A549 (cell line): Measurements from ENCODE around the gene TMPO. TPM values are rescaled to one million over a fixed set of nuclear protein-coding genes. Genes with fewer than 3 reads are reported as not detected.
A peak's percentile ranks its signal among the peaks of the same experiment; 100 is the strongest.

Source experiments
- ATAC-seq, 2 experiments: fragments of 200-7000 bp in 1 of 2; fragments of >200 bp in 1 of 2; cut with Nextera tagmentation in 1 of 2; cut with Tn5 transposase in 1 of 2; 3 replicates each; pipeline versions ENCODE4 v1.8.0 to v1.9.1; 2018 to 2020; ENCODE audit warnings: mild to moderate bottlenecking in 1 of 2, moderate library complexity in 1 of 2
- CTCF ChIA-PET: fragments of 300-600 bp; sonication (Branson Sonifier 250); formaldehyde crosslinking; extraction: SDS; loops from one replicate; lab custom pipeline; 2021; ENCODE audit warnings: antibody characterized with exemption, inconsistent platforms; lab: Yijun Ruan, JAX
- POLR2A ChIA-PET: fragments of 350-600 bp; formaldehyde crosslinking; extraction: SDS; loops from one replicate; lab custom pipeline; 2021; ENCODE audit warnings: antibody characterized with exemption, inconsistent platforms; lab: Yijun Ruan, JAX
- DNase-seq, 2 experiments: peaks; one replicate each; pipeline versions ENCODE4 v3.0.0 to v3.0.0-alpha.2; 2011 to 2016; ENCODE audit warnings: low read depth in 1 of 2, low spot score in 1 of 2
- FAIRE-seq: peaks from 2 replicates; lab custom pipeline; 2011; peaks lifted over from hg19 to GRCh38; lab: Jason Lieb, UNC
- H3K27ac ChIP-seq, 2 experiments: fragments of >200 bp; sonication (Bioruptor Twin); formaldehyde crosslinking; 3 replicates each; pipeline ENCODE4 v1.5.1; 2016 to 2017
- H3K4me1 ChIP-seq: fragments of >200 bp; sonication (Bioruptor Twin); formaldehyde crosslinking; 3 replicates; pipeline ENCODE4 v1.6.1; 2016
- H3K4me2 ChIP-seq: fragments of >200 bp; sonication (Bioruptor Twin); formaldehyde crosslinking; 3 replicates; pipeline ENCODE4 v1.6.1; 2016
- H3K4me3 ChIP-seq: fragments of >200 bp; sonication (Bioruptor Twin); formaldehyde crosslinking; 3 replicates; pipeline ENCODE4 v1.5.1; 2016
- H3K9me3 ChIP-seq: fragments of >200 bp; sonication (Bioruptor Twin); formaldehyde crosslinking; 3 replicates; pipeline ENCODE4 v1.6.1; 2016
- ATOH8 ChIP-seq: fragments of 250-450 bp; sonication (Bioruptor Pico); IDR thresholded peaks from 2 replicates; pipeline ENCODE4 v1.5.0; 2020; ENCODE audit warnings: low read depth, mild to moderate bottlenecking, moderate library complexity
- BHLHE40 ChIP-seq: IDR thresholded peaks from 2 replicates; pipeline ENCODE4 v1.6.1; 2012; ENCODE audit warnings: low read depth, low read length, inconsistent platforms
- CBX2 ChIP-seq: fragments of 200-600 bp; sonication (generic); IDR thresholded peaks from 2 replicates; pipeline ENCODE4 v1.6.1; 2016; ENCODE audit warnings: low read depth, mild to moderate bottlenecking, borderline replicate concordance
- CBX8 ChIP-seq: fragments of 200-600 bp; sonication (generic); IDR thresholded peaks from 2 replicates; pipeline ENCODE4 v1.6.1; 2016
- CEBPB ChIP-seq, 2 experiments: fragments of >200 bp in 1 of 2; sonication (Bioruptor Twin) in 1 of 2; formaldehyde crosslinking in 1 of 2; IDR thresholded peaks; 2 replicates each; pipeline ENCODE4 v1.6.1; 2012 to 2016
- CHD4 ChIP-seq: fragments of 200-600 bp; sonication (generic); IDR thresholded peaks from 2 replicates; pipeline ENCODE4 v1.6.1; 2016; ENCODE audit warnings: antibody characterized with exemption, mild to moderate bottlenecking, borderline replicate concordance
- E2F6 ChIP-seq: IDR thresholded peaks from 2 replicates; pipeline ENCODE4 v1.6.1; 2012; ENCODE audit warnings: low read depth, borderline replicate concordance
- EHF ChIP-seq: fragments of 250-450 bp; sonication (Bioruptor Pico); IDR thresholded peaks from 2 replicates; pipeline ENCODE4 v1.5.0; 2020; ENCODE audit warnings: mild to moderate bottlenecking
- ELK1 ChIP-seq: fragments of 150-350 bp; IDR thresholded peaks from 2 replicates; pipeline ENCODE4 v1.6.1; 2014; ENCODE audit warnings: low read depth, mild to moderate bottlenecking, low read length
- EP300 ChIP-seq, 2 experiments: fragments of >200 bp; sonication (Bioruptor Twin); formaldehyde crosslinking; IDR thresholded peaks; 2 replicates in 1 of 2; 3 replicates in 1 of 2; pipeline ENCODE4 v1.6.1; 2016 to 2017
- FOSL2 ChIP-seq, 2 experiments: fragments of 450-650 bp in 1 of 2; fragments of >200 bp in 1 of 2; sonication (Bioruptor Twin) in 1 of 2; formaldehyde crosslinking; IDR thresholded peaks; 2 replicates each; pipeline versions ENCODE4 v1.5.0 to v1.6.1; 2016 to 2020; ENCODE audit warnings: mild to moderate bottlenecking in 1 of 2, moderate library complexity in 1 of 2
- GATA3 ChIP-seq: IDR thresholded peaks from 2 replicates; pipeline ENCODE4 v1.6.1; 2012; ENCODE audit warnings: borderline replicate concordance
- HES2 ChIP-seq: fragments of >200 bp; sonication (Bioruptor Twin); formaldehyde crosslinking; IDR thresholded peaks from 2 replicates; pipeline ENCODE4 v1.6.1; 2016
- HEYL ChIP-seq: fragments of 250-450 bp; sonication (Bioruptor Pico); IDR thresholded peaks from 2 replicates; pipeline ENCODE4 v1.8.0; 2021; ENCODE audit warnings: mild to moderate bottlenecking, moderate library complexity
- HOXA7 ChIP-seq: fragments of 250-450 bp; sonication (Bioruptor Pico); IDR thresholded peaks from 2 replicates; pipeline ENCODE4 v1.5.0; 2020; ENCODE audit warnings: mild to moderate bottlenecking, moderate library complexity
- HOXB13 ChIP-seq: fragments of 250-450 bp; sonication (Bioruptor Pico); IDR thresholded peaks from 2 replicates; pipeline ENCODE4 v1.5.0; 2020; ENCODE audit warnings: low read depth, mild to moderate bottlenecking, moderate library complexity
- HOXB5 ChIP-seq: fragments of 250-450 bp; sonication (Bioruptor Pico); IDR thresholded peaks from 2 replicates; pipeline ENCODE4 v1.5.0; 2020; ENCODE audit warnings: mild to moderate bottlenecking, moderate library complexity
- JUN ChIP-seq, 2 experiments: fragments of >200 bp; sonication (Bioruptor Twin); formaldehyde crosslinking; IDR thresholded peaks; 2 replicates in 1 of 2; 3 replicates in 1 of 2; pipeline ENCODE4 v1.6.1; 2016 to 2017
- KDM1A ChIP-seq: fragments of 200-600 bp; sonication (generic); IDR thresholded peaks from 2 replicates; pipeline ENCODE4 v1.6.1; 2016; ENCODE audit warnings: low read depth, mild to moderate bottlenecking
- KDM5A ChIP-seq: fragments of 200-600 bp; sonication (generic); IDR thresholded peaks from 2 replicates; pipeline ENCODE4 v1.6.1; 2016; ENCODE audit warnings: antibody characterized with exemption, mild to moderate bottlenecking
- MAX ChIP-seq: IDR thresholded peaks from 2 replicates; pipeline ENCODE4 v1.6.1; 2012
- MAZ ChIP-seq: fragments of 150-350 bp; IDR thresholded peaks from 2 replicates; pipeline ENCODE4 v1.6.1; 2014; ENCODE audit warnings: antibody characterized with exemption, low read depth, low read length, borderline replicate concordance
- MYC ChIP-seq: IDR thresholded peaks from 2 replicates; pipeline ENCODE4 v1.6.1; 2012; ENCODE audit warnings: mild to moderate bottlenecking, inconsistent platforms, low read length, improper control_type of control experiment, borderline replicate concordance
- NFE2L2 ChIP-seq: fragments of 150-350 bp; conservative IDR thresholded peaks from 2 replicates; pipeline ENCODE4 v1.6.1; 2014; ENCODE audit warnings: low read length
- PHF8 ChIP-seq: fragments of 200-600 bp; sonication (generic); IDR thresholded peaks from 2 replicates; pipeline ENCODE4 v1.6.1; 2016; ENCODE audit warnings: low read depth, mild to moderate bottlenecking, antibody characterized with exemption, moderate library complexity, borderline replicate concordance
- POLR2AphosphoS2 ChIP-seq: conservative IDR thresholded peaks from 2 replicates; pipeline ENCODE4 v1.6.1; 2012; ENCODE audit warnings: low read length, improper control_type of control experiment, inconsistent platforms
- RAD21 ChIP-seq, 2 experiments: fragments of >200 bp in 1 of 2; sonication (Bioruptor Twin) in 1 of 2; formaldehyde crosslinking in 1 of 2; IDR thresholded peaks in 1 of 2; conservative IDR thresholded peaks in 1 of 2; 2 replicates in 1 of 2; 3 replicates in 1 of 2; pipeline ENCODE4 v1.6.1; 2012 to 2018; ENCODE audit warnings: inconsistent platforms in 1 of 2
- RCOR1 ChIP-seq: fragments of 150-350 bp; IDR thresholded peaks from 2 replicates; pipeline ENCODE4 v1.6.1; 2014; ENCODE audit warnings: antibody characterized with exemption, low read length, low read depth
- RFX5 ChIP-seq: fragments of 450-650 bp; IDR thresholded peaks from 2 replicates; pipeline ENCODE4 v1.7.1; 2014; ENCODE audit warnings: antibody characterized with exemption, mild to moderate bottlenecking, moderate library complexity
- RNF2 ChIP-seq: fragments of 200-600 bp; sonication (generic); IDR thresholded peaks from 2 replicates; pipeline ENCODE4 v1.6.1; 2016; ENCODE audit warnings: low read depth, mild to moderate bottlenecking, antibody characterized with exemption, moderate library complexity, borderline replicate concordance
- SMC3 ChIP-seq: fragments of >200 bp; sonication (Bioruptor Twin); formaldehyde crosslinking; IDR thresholded peaks from 3 replicates; pipeline ENCODE4 v1.6.1; 2018; ENCODE audit warnings: inconsistent platforms
- TP53 ChIP-seq: fragments of 250-450 bp; sonication (Bioruptor Pico); IDR thresholded peaks from 2 replicates; pipeline ENCODE4 v1.5.0; 2021; ENCODE audit warnings: mild to moderate bottlenecking, moderate library complexity
- USF2 ChIP-seq: fragments of 450-650 bp; IDR thresholded peaks from 2 replicates; pipeline ENCODE4 v1.6.1; 2014; ENCODE audit warnings: antibody characterized with exemption
- ZFP36 ChIP-seq: fragments of 450-650 bp; IDR thresholded peaks from 2 replicates; pipeline ENCODE4 v1.6.1; 2014; ENCODE audit warnings: borderline replicate concordance; ENCODE audit not compliant: partially characterized antibody
- ZSCAN20 ChIP-seq: fragments of 250-450 bp; sonication (Bioruptor Pico); IDR thresholded peaks from 2 replicates; pipeline ENCODE4 v1.8.0; 2022; ENCODE audit warnings: mild to moderate bottlenecking, moderate library complexity
- WGBS: methylation state at CpG from one replicate; pipeline ENCODE4 v1.1.6; 2017; ENCODE audit errors: missing lambda C conversion rate; 5-methylcytosine and 5-hydroxymethylcytosine counted together
- polyA plus RNA-seq, 4 experiments: library from polyadenylated mRNA; depleted of rRNA in 3 of 4; stranded (reverse); fragments of >200 nt; fragmentation: RNase III in 1 of 4; extraction: RNeasy Plus Mini Kit Qiagen cat#74134 plus additional on column Dnase treatment in 1 of 4; gene quantifications; 2 replicates in 3 of 4; 3 replicates in 1 of 4; pipeline ENCODE4 v1.2.3, GENCODE V29; 2011 to 2017

Gene TMPO
- polyA plus RNA-seq, 2 of the 4 experiments (the other 2 are of a cell fraction), result 100 to 169 TPM

- no peak for TF ChIP-seq USF2
- TF ChIP-seq CEBPB (IDR thresholded peaks at IDR 0.05), result peak in 1 of 2 experiments; percentile 45; a peak in 1 of 4 replicates
- TF ChIP-seq SMC3, result peak; percentile 60
- no peak for TF ChIP-seq TP53 (CRISPR knock-in tag)
- no peak for TF ChIP-seq ZFP36
- no peak for TF ChIP-seq GATA3
- no peak for TF ChIP-seq MYC
- no peak for TF ChIP-seq BHLHE40
- TF ChIP-seq EHF, result no peak
- TF ChIP-seq CBX2, result no peak
- TF ChIP-seq FOSL2 (IDR thresholded peaks at IDR 0.05), result no peak
- peak; percentile 53 for TF ChIP-seq FOSL2 (CRISPR knock-in tag; IDR thresholded peaks at IDR 0.05)
- TF ChIP-seq HOXB13, result no peak
- TF ChIP-seq KDM5A, result peak; percentile 62; the same call in 1 of the 2 replicates
- peak in 1 of 2 experiments; percentile 34; a peak in 2 of 5 replicates for TF ChIP-seq JUN (IDR thresholded peaks at IDR 0.05)
- peak; percentile 94 for TF ChIP-seq MAX
- TF ChIP-seq E2F6, result peak; percentile 97
- TF ChIP-seq ZSCAN20 (CRISPR knock-in tag), result 0 out of 2 replicates have a peak, but pooled peaks have one; percentile 53
- peak; percentile 80 to 84 for TF ChIP-seq RAD21 (conservative IDR thresholded peaks at IDR 0.05 in 1 of 2, IDR thresholded peaks at IDR 0.05 in 1 of 2)
- no peak for TF ChIP-seq EP300 (IDR thresholded peaks at IDR 0.05)
- peak; percentile 66; the same call in 1 of the 2 replicates for TF ChIP-seq HEYL (CRISPR knock-in tag)
- TF ChIP-seq ATOH8 (CRISPR knock-in tag), result no peak
These were observed 902 bp downstream of the TMPO start (continued) for GRCh38 chr12:98516111-98516873.

- DNase-seq (no peak), ATAC-seq (no peak), FAIRE-seq (no peak)
- no peak for TF ChIP-seq HOXB5 (CRISPR knock-in tag)
- no peak for TF ChIP-seq CBX8
- TF ChIP-seq HES2, result no peak
- TF ChIP-seq HEYL (CRISPR knock-in tag), result no peak
- no peak for TF ChIP-seq RCOR1
- no peak for TF ChIP-seq EP300 (IDR thresholded peaks at IDR 0.05)
- no peak for TF ChIP-seq KDM1A
- TF ChIP-seq RNF2, result no peak
- no peak for TF ChIP-seq PHF8
- no peak for TF ChIP-seq HOXA7
- TF ChIP-seq NFE2L2, result no peak
- TF ChIP-seq ZSCAN20 (CRISPR knock-in tag), result no peak
- TF ChIP-seq POLR2AphosphoS2, result no peak
- no peak for TF ChIP-seq RFX5
- TF ChIP-seq GATA3, result no peak
- TF ChIP-seq MAX, result no peak
- TF ChIP-seq MAZ, result no peak
- TF ChIP-seq KDM5A, result no peak
- TF ChIP-seq CHD4, result no peak
- TF ChIP-seq ELK1, result no peak
- Histone ChIP-seq H3K27ac (no peak overlapping the region), H3K4me1 (peaks cover 36% of the 10 kb centered on the region), H3K4me2 (peak overlapping the region; percentile 89), H3K9me3 (no peaks in the 10 kb centered on the region), H3K4me3 (no peak overlapping the region)
- WGBS, result 76% methylated on average over 13 of the region's 13 CpGs
- CTCF ChIA-PET, result interaction anchor here (0.6 to 5.9 kb wide), 5 partner anchors 13 to 145 kb away, joined by 3 to 46 read pairs (median 3); no protein-coding TSS in a partner anchor
- POLR2A ChIA-PET, result no interaction called here
These were observed 4.0 kb downstream of the TMPO start for GRCh38 chr12:98519257-98519907.
